Measurements from ENCODE around the gene GRM7. TPM values are rescaled to one million over a fixed set of nuclear protein-coding genes. Genes with fewer than 3 reads are reported as not detected.

The GRM7 gene
- total and polyA plus RNA-seq, 2 experiments from 2014 or later, result 1.7 to 2.7 TPM

DNA sequence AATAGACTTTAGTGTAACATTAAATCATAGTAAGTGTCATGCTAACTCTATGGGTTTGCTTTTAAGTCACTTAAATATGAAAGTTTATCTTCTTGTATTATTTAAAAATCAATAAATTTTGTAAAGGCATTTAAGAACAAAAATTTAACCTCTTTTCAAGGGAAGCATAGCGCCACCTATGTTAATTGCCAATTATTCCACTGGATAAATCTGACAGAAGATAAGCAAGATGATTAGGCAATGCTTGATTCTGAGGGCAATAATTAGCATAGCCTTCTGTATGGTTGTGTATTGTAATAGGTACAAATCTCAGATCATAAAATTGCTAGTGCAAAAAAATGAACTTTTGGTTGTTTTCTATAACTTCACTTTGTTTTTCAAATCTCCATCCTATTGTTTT, 560.1 kb downstream of the GRM7 start:
- Histone ChIP-seq H3K4me3 (no peak overlapping the region), H4K20me1 (ENCODE audit: insufficient read depth, poor library complexity, severe bottlenecking) (no peaks in the 10 kb centered on the region), H3K36me3 (replicated peaks; ENCODE audit: insufficient read depth, low read depth) (no peaks in the 10 kb centered on the region), H3K27me3 (no peaks in the 10 kb centered on the region), H3K79me2 (no peaks in the 10 kb centered on the region), H2AFZ (no peak overlapping the region), H3K4me2 (no peak overlapping the region), H3K9me2 (replicated peaks; ENCODE audit: insufficient read depth) (no peaks in the 10 kb centered on the region), H3K9me3 (ENCODE audit: low read depth) (no peaks in the 10 kb centered on the region), H3K27ac (no peak overlapping the region), H3K4me1 (ENCODE audit: insufficient read depth) (no peaks in the 10 kb centered on the region)
- TF ChIP-seq, protein P1, sequence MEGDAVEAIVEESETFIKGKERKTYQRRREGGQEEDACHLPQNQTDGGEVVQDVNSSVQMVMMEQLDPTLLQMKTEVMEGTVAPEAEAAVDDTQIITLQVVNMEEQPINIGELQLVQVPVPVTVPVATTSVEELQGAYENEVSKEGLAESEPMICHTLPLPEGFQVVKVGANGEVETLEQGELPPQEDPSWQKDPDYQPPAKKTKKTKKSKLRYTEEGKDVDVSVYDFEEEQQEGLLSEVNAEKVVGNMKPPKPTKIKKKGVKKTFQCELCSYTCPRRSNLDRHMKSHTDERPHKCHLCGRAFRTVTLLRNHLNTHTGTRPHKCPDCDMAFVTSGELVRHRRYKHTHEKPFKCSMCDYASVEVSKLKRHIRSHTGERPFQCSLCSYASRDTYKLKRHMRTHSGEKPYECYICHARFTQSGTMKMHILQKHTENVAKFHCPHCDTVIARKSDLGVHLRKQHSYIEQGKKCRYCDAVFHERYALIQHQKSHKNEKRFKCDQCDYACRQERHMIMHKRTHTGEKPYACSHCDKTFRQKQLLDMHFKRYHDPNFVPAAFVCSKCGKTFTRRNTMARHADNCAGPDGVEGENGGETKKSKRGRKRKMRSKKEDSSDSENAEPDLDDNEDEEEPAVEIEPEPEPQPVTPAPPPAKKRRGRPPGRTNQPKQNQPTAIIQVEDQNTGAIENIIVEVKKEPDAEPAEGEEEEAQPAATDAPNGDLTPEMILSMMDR (IDR thresholded peaks at IDR 0.05; ENCODE audit: poor library complexity), result no peak
- TF ChIP-seq EZH2 (IDR thresholded peaks at IDR 0.05; ENCODE audit: borderline replicate concordance) (no peak), EZH2phosphoT487 (IDR thresholded peaks at IDR 0.05; ENCODE audit: low read depth, severe bottlenecking, unreplicated experiment) (no peak)
- DNase-seq (ENCODE audit: low spot score), result no peak
- WGBS (ENCODE audit: low lambda C conversion rate, missing lambda C conversion rate), result 88% methylated on average over 1 of the region's 1 CpG

DNA sequence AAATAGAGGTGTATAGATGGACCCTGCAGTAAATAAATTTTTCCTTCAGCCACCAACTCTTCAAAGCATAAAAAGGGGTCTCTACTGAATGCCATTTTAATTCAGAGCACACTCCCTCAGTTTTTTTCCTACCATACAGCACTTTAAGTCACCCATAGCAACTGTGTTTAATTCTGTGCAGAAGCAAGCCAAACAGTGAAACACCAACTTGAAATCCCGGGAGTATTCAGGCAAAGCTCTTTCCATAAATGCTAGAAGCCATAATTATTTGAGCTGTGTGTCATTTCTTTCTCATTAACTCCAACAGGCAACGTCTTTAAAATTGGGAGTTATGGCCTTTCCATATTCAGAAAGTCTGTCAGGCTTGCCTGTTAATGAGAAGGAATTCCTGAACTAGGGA, 562.1 kb downstream of the GRM7 start:
- 59% methylated on average over 2 of the region's 2 CpGs for WGBS (ENCODE audit: low lambda C conversion rate, missing lambda C conversion rate)

GRCh38 chr3:7423995-7424394, 563.1 kb downstream of the GRM7 start:
- Histone ChIP-seq H4K20me1 (ENCODE audit: insufficient read depth, poor library complexity, severe bottlenecking) (no peaks in the 10 kb centered on the region), H3K4me2 (no peak overlapping the region), H3K4me1 (ENCODE audit: insufficient read depth) (no peaks in the 10 kb centered on the region), H3K4me3 (no peak overlapping the region), H3K79me2 (no peaks in the 10 kb centered on the region), H2AFZ (no peak overlapping the region), H3K9me2 (replicated peaks; ENCODE audit: insufficient read depth) (no peaks in the 10 kb centered on the region), H3K9me3 (ENCODE audit: low read depth) (no peaks in the 10 kb centered on the region), H3K27me3 (no peaks in the 10 kb centered on the region), H3K27ac (no peak overlapping the region), H3K36me3 (replicated peaks; ENCODE audit: insufficient read depth, low read depth) (no peaks in the 10 kb centered on the region)
- no peak for DNase-seq (ENCODE audit: low spot score)
- 62% methylated on average over 4 of the region's 4 CpGs for whole genome bisulfite sequencing (ENCODE audit: low lambda C conversion rate, missing lambda C conversion rate)
- TF ChIP-seq, protein P1 (IDR thresholded peaks at IDR 0.05; ENCODE audit: poor library complexity), result no peak
- TF ChIP-seq EZH2phosphoT487 (IDR thresholded peaks at IDR 0.05; ENCODE audit: low read depth, severe bottlenecking, unreplicated experiment) (no peak), EZH2 (IDR thresholded peaks at IDR 0.05; ENCODE audit: borderline replicate concordance) (no peak)

More for the DNA sequence above, 562.1 kb downstream of the GRM7 start:
- no peaks in the 10 kb centered on the region for H3K4me1 ChIP-seq (ENCODE audit: insufficient read depth)
- H3K27ac ChIP-seq, result no peak overlapping the region
- H4K20me1 ChIP-seq (ENCODE audit: insufficient read depth, poor library complexity, severe bottlenecking), result no peaks in the 10 kb centered on the region
- no peak overlapping the region for H3K4me2 ChIP-seq
- H3K9me3 ChIP-seq (ENCODE audit: low read depth), result no peaks in the 10 kb centered on the region
- no peak overlapping the region for H3K4me3 ChIP-seq
- TF ChIP-seq, protein P1 (IDR thresholded peaks at IDR 0.05; ENCODE audit: poor library complexity), result no peak
- no peak for TF ChIP-seq EZH2phosphoT487 (IDR thresholded peaks at IDR 0.05; ENCODE audit: low read depth, severe bottlenecking, unreplicated experiment)
- no peak for TF ChIP-seq EZH2 (IDR thresholded peaks at IDR 0.05; ENCODE audit: borderline replicate concordance)
- H3K79me2 ChIP-seq, result no peaks in the 10 kb centered on the region
- DNase-seq (ENCODE audit: low spot score), result no peak
- no peaks in the 10 kb centered on the region for H3K9me2 ChIP-seq (replicated peaks; ENCODE audit: insufficient read depth)
- H3K36me3 ChIP-seq (replicated peaks; ENCODE audit: insufficient read depth, low read depth), result no peaks in the 10 kb centered on the region
- H3K27me3 ChIP-seq, result no peaks in the 10 kb centered on the region
- H2AFZ ChIP-seq, result no peak overlapping the region
